Measurements from ENCODE around the gene CWC27. TPM values are rescaled to one million over a fixed set of nuclear protein-coding genes. Genes with fewer than 3 reads are reported as not detected.
A peak's percentile ranks its signal among the peaks of the same experiment; 100 is the strongest.

CWC27 gene
- total RNA-seq, 4 donors from 2014 or later: 13.0 to 22.9 (median 19.9) TPM

DNA sequence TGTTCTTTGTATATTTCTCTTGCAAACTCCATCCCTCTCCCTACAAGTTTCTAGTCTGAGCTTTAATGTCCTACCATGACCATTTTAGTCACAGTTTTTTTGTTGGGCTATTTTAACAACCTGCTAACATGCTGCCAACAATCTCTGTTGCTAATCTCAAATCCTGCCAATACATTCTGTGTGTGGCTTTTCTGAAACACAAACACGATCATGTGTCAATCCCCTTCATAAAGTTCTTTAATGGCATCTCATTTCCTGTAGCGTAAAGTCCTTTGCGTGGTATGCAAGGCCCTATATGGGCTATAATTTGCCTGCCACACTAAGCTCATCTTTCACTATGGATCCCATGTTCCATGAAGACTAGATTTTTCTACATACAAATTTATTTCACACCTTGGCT is 180.6 kb downstream of the CWC27 start:
- Histone ChIP-seq H3K9me3 (peaks cover 0 to 8% (median 0%) of the 10 kb centered on the region in 3 donors), H3K27me3 (no peaks in the 10 kb centered on the region), H3K27ac (no peak overlapping the region), H3K4me3 (no peak overlapping the region), H3K36me3 (no peaks in the 10 kb centered on the region), H3K4me1 (peaks cover 0 to 5% (median 0%) of the 10 kb centered on the region in 3 donors)
- WGBS, 2 donors (ENCODE audit: low coverage in 1 of 2): 80 to 81% methylated on average over 2 to 3 of the region's 3 CpGs
- TF ChIP-seq EP300 (IDR thresholded peaks at IDR 0.05) (no peak), POLR2A (IDR thresholded peaks at IDR 0.05) (no peak), POLR2AphosphoS5 (IDR thresholded peaks at IDR 0.05) (no peak)
- TF ChIP-seq, protein P1, sequence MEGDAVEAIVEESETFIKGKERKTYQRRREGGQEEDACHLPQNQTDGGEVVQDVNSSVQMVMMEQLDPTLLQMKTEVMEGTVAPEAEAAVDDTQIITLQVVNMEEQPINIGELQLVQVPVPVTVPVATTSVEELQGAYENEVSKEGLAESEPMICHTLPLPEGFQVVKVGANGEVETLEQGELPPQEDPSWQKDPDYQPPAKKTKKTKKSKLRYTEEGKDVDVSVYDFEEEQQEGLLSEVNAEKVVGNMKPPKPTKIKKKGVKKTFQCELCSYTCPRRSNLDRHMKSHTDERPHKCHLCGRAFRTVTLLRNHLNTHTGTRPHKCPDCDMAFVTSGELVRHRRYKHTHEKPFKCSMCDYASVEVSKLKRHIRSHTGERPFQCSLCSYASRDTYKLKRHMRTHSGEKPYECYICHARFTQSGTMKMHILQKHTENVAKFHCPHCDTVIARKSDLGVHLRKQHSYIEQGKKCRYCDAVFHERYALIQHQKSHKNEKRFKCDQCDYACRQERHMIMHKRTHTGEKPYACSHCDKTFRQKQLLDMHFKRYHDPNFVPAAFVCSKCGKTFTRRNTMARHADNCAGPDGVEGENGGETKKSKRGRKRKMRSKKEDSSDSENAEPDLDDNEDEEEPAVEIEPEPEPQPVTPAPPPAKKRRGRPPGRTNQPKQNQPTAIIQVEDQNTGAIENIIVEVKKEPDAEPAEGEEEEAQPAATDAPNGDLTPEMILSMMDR (IDR thresholded peaks at IDR 0.05): no peak
- ATAC-seq: no peak

DNA sequence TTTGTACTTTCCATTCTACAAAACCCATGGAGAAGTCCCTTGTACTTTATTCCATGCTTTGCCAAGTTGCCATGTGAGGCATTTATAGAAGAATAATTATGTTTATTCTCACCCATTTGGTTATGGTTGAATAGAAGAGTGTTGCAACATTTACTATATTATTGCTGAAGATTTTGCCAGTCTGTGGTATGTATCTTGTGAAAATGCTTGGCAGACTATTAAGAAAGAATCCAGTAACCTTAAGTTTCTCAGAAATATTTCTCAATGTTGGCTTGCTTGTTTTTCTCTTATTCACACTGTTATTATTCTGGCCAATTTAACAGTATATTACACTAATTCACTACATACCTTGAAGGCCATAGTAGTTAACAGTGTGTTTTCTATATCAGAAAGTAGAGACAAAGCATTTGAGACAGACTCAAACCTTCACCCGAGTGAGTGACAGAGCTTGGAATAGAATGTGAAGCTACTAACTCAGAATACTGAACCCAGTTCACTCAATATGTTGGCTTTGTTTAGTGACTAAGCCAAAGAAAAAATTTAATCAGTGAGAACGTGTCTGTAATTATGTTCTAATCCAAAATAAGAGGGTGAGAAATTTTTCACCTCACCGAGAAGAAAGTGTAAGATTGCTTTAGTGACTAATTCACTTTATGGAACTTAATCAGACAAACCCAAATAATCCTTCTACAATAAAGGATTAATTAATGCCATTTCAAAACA is 184.4 kb downstream of the CWC27 start:
- Histone ChIP-seq H3K36me3 (no peaks in the 10 kb centered on the region), H3K27ac (no peak overlapping the region), H3K27me3 (no peaks in the 10 kb centered on the region), H3K9me3 (peaks cover 0 to 8% (median 0%) of the 10 kb centered on the region in 3 donors), H3K4me1 (no peaks in the 10 kb centered on the region), H3K4me3 (no peak overlapping the region)
- TF ChIP-seq EP300 (IDR thresholded peaks at IDR 0.05) (no peak), POLR2A (IDR thresholded peaks at IDR 0.05) (no peak), POLR2AphosphoS5 (IDR thresholded peaks at IDR 0.05) (no peak)
- TF ChIP-seq, protein P1 (IDR thresholded peaks at IDR 0.05): no peak
- WGBS, 2 donors (ENCODE audit: low coverage in 1 of 2): 74 to 90% methylated on average over 2 to 3 of the region's 3 CpGs
- no peak for ATAC-seq

DNA sequence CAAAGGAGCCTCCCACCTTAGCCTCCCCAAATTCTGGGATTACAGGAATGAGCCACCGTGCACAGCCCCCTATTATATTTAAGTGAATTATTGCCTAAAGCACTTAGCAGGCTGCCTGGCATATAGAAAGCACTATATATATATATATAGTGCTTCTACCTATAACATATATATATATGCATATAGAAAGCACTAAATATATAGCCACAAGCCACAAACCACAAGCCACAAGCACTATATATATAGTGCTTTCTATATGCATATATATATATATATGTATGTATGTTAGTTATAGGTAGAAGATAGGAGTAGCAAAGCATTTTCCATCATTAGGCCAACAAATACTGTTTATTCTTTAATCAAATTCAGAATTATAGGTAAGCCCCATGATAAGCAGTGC is 185.8 kb downstream of the CWC27 start:
- Histone ChIP-seq H3K4me3 (no peak overlapping the region), H3K9me3 (peaks cover 0 to 8% (median 0%) of the 10 kb centered on the region in 3 donors), H3K27ac (no peak overlapping the region), H3K36me3 (no peaks in the 10 kb centered on the region), H3K27me3 (no peaks in the 10 kb centered on the region), H3K4me1 (peaks cover 0 to 8% (median 0%) of the 10 kb centered on the region in 3 donors)
- 100% methylated on average over 1 of the region's 1 CpG; no CpG with 5 or more reads in 1 of the 2 donors for WGBS, 2 donors (ENCODE audit: low coverage in 1 of 2)
- ATAC-seq: no peak
- TF ChIP-seq EP300 (IDR thresholded peaks at IDR 0.05) (no peak), POLR2A (IDR thresholded peaks at IDR 0.05) (no peak), POLR2AphosphoS5 (IDR thresholded peaks at IDR 0.05) (no peak)
- TF ChIP-seq, protein P1 (IDR thresholded peaks at IDR 0.05): no peak

DNA sequence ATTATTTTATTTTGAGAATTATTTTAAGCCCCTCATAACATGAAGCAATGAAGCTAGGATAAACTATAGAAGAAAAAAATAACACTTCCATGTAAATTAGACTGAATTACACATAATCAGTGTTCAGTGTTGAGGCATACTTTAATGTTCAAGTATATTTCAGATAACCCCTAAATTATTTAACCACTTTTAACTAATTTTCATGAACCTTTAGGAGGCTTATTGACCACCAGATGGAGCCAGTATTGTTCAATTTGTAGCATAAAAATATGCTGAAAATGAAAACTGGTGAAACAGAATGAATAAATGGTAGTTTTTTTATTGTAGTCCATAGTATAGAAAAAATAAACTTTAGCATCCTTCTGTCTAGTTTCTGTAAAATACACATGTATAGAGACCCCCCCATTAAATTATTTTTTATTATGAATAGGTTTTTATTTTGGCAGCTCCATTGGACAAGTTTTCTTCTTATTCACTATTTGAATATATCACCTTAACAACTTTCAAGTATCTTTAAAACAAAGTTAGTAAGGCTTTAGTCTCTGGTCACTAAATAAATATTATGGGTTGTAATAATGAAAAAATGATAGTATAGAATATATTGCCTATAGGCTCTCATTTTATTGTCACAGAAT is 190.1 kb downstream of the CWC27 start:
- TF ChIP-seq, protein P1 (IDR thresholded peaks at IDR 0.05): peak; percentile 38 to 67 (median 56)
- TF ChIP-seq POLR2AphosphoS5 (IDR thresholded peaks at IDR 0.05): no peak
- no peak overlapping the region for H3K4me3 ChIP-seq
- H3K36me3 ChIP-seq: no peaks in the 10 kb centered on the region
- H3K27me3 ChIP-seq: no peaks in the 10 kb centered on the region
- peaks cover 0 to 15% (median 0%) of the 10 kb centered on the region in 3 donors for H3K9me3 ChIP-seq
- ATAC-seq: no peak
- H3K4me1 ChIP-seq: peaks cover 0 to 8% (median 0%) of the 10 kb centered on the region in 3 donors
- no peak overlapping the region for H3K27ac ChIP-seq

DNA sequence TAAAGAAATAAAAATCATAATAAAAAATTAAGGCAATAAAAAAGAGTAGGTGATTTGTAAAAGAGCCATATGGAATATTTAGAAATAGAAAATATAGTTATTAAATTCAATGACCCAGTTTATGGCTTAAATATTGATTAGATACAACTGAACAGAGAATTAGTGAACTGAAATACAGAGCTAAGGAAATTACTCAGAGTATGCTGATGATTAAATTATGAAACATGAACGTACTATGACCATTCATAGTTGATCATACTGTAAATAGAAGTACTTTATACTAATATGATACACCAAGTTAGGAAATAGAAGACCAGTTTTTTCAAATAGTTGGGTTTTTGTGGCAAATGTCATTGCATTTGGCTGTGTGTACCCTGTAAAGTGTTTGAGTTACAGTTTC is 194.5 kb downstream of the CWC27 start:
- H3K27me3 ChIP-seq: no peaks in the 10 kb centered on the region
- H3K36me3 ChIP-seq: no peaks in the 10 kb centered on the region
- WGBS, 2 donors (ENCODE audit: low coverage in 1 of 2): 100% methylated on average over 1 of the region's 1 CpG
- no peak overlapping the region for H3K27ac ChIP-seq
- peaks cover 0 to 8% (median 0%) of the 10 kb centered on the region in 3 donors for H3K4me1 ChIP-seq
- no peak overlapping the region for H3K4me3 ChIP-seq
- TF ChIP-seq POLR2A (IDR thresholded peaks at IDR 0.05) (no peak), POLR2AphosphoS5 (IDR thresholded peaks at IDR 0.05) (no peak), EP300 (IDR thresholded peaks at IDR 0.05) (no peak)
- TF ChIP-seq, protein P1 (IDR thresholded peaks at IDR 0.05): no peak
- ATAC-seq: no peak
- peaks cover 0 to 16% (median 0%) of the 10 kb centered on the region in 3 donors for H3K9me3 ChIP-seq

Data from gastroesophageal sphincter (tissue), 4 donors.